GM12873 (cell line): ENCODE results near the gene PRDM11.

Experiments used
- TF ChIP-seq, protein P1 (sequence below): IDR thresholded peaks from 2 replicates; pipeline ENCODE4 v1.5.1; 2012; ENCODE audit warnings: low read depth, mild to moderate bottlenecking, moderate library complexity, low read length, control low read depth; ENCODE audit not compliant: insufficient read depth; ENCODE audit errors: missing control alignments

The PRDM11 gene

DNA sequence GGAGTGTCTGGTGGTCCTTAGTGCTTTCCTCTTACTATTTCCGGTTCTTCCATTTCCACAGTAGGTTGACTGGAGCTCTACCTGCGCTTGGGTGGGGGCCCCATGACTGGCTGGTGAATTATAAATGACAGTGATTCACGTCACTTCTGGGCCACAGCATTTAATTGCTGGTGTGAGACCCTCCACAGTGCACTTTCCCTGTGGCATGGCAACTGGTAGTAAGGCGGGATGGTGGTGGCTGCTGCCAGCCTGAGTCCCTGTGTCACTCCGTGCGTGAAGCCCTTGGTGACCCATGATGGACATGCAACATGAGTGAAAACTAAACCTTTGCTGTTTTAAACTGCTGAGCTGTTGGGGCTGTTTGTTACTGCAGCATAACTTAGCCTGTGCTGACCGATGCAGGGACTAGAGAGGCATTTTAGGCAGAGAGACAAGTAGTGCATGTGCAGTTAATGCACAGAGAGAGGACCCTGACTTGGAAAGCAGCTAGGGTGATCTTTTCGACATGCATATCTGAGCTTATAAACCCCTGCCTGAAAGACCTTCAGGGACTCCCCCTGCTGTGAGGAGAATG lies 3.1 kb downstream of the PRDM11 start:
- TF ChIP-seq, protein P1, sequence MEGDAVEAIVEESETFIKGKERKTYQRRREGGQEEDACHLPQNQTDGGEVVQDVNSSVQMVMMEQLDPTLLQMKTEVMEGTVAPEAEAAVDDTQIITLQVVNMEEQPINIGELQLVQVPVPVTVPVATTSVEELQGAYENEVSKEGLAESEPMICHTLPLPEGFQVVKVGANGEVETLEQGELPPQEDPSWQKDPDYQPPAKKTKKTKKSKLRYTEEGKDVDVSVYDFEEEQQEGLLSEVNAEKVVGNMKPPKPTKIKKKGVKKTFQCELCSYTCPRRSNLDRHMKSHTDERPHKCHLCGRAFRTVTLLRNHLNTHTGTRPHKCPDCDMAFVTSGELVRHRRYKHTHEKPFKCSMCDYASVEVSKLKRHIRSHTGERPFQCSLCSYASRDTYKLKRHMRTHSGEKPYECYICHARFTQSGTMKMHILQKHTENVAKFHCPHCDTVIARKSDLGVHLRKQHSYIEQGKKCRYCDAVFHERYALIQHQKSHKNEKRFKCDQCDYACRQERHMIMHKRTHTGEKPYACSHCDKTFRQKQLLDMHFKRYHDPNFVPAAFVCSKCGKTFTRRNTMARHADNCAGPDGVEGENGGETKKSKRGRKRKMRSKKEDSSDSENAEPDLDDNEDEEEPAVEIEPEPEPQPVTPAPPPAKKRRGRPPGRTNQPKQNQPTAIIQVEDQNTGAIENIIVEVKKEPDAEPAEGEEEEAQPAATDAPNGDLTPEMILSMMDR: no peak

DNA sequence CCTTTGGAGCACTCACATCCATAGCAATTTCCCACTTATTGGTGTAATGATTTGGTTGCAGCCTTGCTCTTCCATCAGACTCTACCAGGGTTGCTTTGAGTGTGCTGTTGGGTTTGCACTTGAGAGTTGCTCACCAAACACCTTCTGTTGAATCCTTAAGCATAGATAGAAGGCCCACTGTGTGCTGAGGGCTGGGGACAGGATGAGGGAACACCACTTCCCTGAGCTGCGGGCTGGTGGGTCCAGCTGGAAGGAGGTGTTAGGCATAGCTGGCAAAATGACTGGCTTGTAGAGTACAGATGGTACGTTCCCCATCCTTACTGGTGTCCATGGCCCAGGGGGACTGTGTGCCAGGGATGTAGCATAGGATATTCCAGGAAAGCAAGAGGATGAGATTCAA lies 3.9 kb downstream of the PRDM11 start:
- TF ChIP-seq, protein P1: no peak

DNA sequence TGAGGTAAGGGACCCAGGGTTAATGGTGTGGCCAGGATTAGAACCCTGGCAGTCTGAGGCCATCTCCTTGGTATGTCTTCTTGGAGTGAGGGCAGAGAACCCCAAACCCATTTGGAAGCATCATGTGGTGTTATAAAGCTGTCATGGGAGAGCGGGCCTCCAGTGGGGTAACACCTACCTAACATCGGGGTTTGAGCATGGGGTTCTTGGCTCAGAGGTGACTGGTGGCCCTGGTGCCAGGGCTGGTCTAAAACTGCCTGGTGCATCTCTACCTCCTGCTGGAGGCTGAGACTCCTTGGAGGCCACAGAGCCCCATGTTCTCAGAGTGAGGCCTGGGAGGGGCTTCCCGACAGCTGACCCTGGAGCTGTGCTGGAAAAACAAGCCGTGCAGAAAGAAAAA lies 4.5 kb downstream of the PRDM11 start:
- TF ChIP-seq, protein P1: no peak

DNA sequence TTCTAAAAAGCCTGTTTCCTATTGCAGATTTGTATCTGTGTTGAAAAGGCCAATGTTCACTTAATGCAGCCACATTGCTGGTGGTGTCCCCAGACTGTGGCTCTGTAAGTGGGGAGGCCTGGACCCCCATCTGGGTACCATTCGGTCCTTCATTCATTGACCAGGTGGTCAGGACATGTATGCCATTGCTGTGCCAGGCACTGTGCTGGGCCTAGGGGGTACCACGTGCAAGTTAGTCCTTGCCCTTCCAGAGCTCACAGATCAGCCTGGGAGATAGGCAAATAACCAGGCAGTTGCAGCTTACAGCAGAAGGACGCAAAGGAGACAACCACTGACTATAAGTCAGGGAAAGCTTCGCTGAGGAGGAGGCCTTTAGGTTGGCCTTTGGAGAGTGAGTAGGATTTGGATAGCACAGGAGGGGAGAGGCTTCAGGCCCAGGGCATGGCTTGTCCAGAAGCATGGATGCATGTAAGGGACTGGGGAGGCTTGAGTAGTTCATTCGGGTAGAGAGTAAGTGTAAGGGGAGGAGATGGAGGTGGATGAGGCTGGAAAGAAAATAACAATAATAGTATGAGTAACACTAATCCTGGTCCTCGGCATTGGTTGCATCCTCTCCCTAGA lies 5.0 kb downstream of the PRDM11 start:
- TF ChIP-seq, protein P1: no peak

DNA sequence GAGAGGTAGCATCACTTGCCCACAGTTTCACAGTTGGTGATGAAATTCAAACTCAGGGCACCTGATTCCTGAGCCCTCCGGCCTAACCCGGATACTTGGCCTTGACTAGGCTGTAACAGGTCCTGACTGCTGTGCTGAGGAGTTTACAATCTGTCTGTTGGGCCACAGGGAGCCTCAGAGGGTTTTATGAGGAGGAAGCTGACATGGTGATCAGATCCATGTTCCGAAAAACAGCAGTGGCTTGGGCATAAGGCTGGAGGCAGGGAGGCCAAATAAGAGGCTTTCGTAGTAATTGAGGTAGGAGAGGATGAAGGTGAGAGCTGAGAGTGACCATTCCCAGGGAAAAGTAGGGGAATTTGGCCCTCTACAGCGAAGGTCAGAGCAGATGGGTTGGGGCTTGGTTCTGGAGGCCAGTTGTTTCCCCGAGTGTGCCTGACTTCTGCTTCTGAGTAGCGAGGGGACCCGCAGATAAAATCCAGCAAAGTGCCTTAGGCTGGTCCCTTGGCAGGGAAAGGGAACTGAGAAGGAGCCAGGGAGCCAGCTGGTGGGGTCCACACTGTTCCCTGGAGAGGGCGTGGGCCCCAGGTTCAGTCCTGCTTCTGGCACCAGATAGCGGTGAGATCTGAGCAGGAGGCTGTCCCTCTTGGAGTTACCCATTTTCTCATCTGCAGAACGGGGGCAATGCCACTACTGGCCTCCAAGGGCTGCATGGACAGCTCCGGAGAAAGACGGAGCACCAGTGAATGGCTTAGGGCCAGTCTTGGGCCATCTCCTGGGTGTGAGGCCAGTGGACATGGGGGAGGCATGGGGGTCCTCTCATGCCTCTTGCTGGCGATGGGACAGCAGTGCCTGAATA lies 6.5 kb downstream of the PRDM11 start:
- TF ChIP-seq, protein P1: no peak

DNA sequence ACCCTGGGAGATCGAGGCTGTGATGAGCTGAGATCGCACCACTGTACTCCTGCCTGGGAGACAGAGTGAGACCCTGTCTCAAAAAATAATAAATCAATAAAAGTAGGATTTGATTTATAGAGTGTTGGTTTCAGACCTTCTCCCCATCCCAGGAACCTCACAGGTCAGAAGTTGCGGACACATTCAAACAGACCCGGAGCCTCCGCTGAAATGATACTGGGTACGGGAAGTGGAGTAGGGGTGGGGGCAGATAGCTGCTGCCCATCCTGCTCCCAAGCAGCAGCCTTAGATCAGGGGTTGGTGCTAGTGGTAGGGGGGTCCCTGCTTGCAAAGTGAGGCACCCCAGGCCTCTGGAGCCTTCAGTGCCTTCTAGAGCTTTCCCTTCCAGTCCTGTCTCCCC lies 7.8 kb downstream of the PRDM11 start:
- TF ChIP-seq, protein P1: no peak

DNA sequence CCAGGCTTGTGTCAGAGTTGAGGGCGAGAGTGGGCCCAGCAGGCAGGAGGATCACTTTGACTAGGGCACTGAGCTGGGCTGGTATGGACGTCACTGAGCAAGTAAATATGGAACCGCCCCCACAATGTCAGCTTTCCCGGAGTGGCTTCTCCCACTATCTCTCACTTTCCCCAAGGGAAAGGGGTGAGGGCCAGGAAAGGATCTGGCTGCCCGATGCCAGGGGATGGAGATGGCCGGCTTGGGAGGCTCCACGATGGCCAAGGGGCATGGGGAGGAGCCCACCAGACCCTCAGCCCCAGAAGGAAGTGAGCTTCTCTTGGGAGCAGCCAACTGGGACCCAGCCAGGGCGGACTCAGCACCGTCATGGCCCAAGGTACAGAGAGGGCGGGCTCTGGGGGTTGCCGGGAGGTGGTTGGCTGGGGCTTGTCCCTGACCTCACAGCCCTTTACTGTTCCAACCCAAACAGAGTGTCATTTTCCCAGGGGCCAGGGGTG lies 8.7 kb downstream of the PRDM11 start:
- TF ChIP-seq, protein P1: no peak
